GOT3 (cell line): Measurements from ENCODE around the gene GBF1.
A peak's percentile ranks its signal among the peaks of the same experiment; 100 is the strongest.

ENCODE experiments used
- DNase-seq: peaks from one replicate; lab custom pipeline; 2025; ENCODE audit warnings: mixed read lengths; lab: John Stamatoyannopoulos, UW

Gene GBF1

GRCh38 chr10:102352066-102352715 lies 106.9 kb downstream of the GBF1 start:
- DNase-seq, result no peak

GRCh38 chr10:102354451-102354850 lies 109.1 kb downstream of the GBF1 start:
- no peak for DNase-seq

DNA sequence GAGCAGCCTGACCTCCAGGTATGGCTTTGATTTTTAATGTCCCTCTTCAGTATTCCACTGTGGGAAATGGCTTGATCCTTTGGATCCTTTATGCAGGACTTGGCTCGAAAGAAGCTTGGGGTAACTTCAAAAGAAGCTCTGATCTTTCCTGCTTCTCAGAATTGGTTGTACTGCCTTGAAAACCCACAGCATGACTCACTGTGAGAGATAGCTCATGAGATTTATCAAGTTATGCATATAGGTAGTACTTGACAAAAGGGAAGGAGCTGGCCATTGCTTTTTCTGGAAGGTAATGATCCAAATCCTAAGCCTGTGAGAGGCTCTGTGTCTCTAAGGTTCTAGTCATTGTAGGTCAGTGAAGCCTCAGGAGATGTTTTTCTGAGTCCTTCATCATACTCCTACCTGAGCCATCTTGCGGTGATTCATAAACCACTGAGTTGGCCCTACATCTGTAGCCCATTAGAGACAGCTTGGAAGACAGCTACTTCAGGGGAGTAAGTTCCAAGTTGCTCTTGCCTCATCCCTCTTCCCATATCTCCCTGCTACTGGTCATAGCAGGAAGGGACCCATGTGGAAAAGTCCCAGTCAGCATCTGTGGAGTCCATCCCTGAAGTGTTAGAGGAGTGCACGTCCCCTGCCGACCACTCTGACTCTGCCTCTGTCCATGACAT lies 113.5 kb downstream of the GBF1 start:
- DNase-seq, result no peak

- DNase-seq, result no peak
Observed at GRCh38 chr10:102367441-102367840, 122.1 kb downstream of the GBF1 start.

GRCh38 chr10:102368077-102368476 lies 122.7 kb downstream of the GBF1 start:
- no peak for DNase-seq

DNA sequence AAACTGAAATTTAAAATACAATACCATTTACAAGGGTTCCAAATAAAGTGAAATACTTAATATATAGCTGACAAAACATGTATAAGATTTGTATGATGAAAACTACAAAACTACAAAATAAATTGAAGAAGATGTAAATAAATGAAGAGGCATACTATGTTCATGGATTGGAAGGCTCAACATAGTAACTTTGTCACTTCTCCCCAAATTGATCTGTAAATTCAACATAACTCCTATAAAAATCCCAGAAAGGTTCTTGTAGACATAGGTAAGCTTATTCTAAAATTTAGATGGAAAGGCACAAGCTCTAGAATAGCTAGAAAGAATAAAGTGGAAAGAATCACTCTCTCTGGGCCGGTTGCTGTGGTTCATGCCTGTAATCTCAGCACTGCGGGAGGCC lies 126.0 kb downstream of the GBF1 start:
- DNase-seq, result no peak

DNA sequence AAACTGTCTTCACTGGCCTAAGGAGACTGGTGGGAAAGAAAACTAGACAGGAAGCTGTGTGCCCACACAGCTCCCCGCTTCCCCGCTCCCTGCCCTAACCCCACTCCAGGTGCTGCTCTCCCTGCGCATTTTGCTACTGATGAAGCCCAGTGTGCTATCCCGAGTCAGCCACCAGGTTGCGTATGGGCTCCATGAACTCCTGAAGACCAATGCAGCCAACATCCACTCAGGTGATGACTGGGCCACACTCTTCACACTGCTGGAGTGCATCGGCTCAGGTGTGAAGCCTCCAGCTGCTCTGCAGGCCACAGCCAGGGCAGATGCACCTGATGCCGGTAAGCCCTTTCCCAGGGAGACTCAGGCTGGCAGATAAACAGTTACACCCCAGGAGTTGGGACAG lies 129.9 kb downstream of the GBF1 start:
- DNase-seq, result no peak

DNA sequence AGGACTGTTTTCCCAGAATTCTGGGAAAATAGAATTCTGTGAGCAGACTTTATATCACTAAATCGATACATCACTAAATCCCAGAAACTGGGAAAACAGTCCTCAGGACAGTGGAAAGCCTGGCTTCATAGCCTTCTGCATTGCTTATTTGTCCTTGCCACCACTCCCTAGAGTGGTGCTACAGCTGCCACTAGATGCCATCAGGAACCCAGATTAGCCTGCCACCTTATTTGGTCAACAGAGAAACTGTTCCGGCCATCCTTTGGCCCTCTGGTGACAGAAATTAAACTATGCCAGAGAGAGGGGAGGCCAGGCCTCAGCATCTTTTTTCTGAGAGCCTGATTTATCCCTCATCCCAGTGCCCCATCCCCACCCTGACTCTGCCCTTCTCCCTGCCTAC lies 130.5 kb downstream of the GBF1 start:
- no peak for DNase-seq

- DNase-seq, result no peak
Observed at GRCh38 chr10:102376901-102377300, 131.6 kb downstream of the GBF1 start.

DNA sequence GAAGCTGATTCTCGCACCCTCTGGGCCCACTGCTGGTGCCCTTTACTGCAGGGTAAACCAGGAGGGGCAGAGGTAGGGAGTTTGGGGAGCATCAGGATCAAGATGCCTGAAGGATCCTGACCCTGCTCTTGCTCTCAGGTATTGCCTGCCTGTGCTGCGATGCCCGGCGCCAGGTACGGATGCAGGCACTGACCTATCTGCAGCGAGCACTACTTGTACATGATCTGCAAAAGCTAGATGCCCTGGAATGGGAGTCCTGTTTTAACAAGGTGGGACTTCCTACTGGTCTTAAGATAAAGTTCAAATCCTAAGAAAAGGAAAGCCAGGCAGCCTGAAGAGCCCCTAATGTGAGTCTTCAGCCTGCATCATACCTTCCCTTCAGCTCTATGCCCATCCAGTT lies 134.1 kb downstream of the GBF1 start:
- no peak for DNase-seq

- DNase-seq, result no peak
Observed at GRCh38 chr10:102381983-102382382, 136.7 kb downstream of the GBF1 start.

DNA sequence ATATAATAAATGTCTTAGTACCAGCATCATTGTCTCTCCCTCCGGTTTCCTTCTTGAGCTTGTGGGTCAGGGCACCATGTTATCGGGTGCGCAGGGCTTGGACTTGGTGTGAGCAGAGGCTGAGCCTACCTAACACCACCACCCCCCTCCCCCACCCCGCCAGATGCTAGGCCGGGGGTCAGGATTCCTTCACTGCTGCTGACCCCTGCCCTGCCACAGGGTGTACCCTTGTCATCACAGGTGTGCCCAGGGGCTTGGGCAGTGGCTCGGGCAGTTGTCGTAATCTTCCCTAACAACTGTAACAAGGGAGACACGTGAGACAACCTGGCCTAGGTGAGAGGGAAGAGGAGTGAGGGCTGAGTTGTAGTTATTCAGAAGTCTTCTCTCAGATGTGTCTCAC lies 137.5 kb downstream of the GBF1 start:
- DNase-seq, result no peak

GRCh38 chr10:102384053-102384452 lies 138.7 kb downstream of the GBF1 start:
- no peak for DNase-seq

- no peak for DNase-seq
Observed at GRCh38 chr10:102384606-102385429, 139.5 kb downstream of the GBF1 start.

- DNase-seq, result no peak
Observed at GRCh38 chr10:102389894-102390293, 144.6 kb downstream of the GBF1 start.

DNA sequence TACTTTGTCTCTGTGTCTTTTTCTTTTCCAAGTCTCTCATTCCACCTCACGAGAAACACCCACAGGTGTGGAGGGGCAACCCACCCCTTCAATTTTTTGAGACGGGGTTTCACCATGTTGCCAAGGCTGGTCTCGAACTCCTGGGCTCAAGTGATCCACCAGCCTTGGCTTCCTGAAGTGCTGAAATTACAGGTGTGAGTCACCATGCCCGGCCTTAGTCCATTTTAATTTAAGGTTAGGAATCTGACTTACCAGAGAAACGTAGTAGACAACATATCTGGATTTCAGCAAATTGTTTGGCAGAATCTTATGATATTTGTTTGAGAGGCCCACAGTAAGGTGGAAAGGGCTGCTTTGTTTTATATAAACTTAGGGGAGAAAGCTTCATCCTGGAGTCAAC lies 147.0 kb downstream of the GBF1 start:
- DNase-seq, result no peak

DNA sequence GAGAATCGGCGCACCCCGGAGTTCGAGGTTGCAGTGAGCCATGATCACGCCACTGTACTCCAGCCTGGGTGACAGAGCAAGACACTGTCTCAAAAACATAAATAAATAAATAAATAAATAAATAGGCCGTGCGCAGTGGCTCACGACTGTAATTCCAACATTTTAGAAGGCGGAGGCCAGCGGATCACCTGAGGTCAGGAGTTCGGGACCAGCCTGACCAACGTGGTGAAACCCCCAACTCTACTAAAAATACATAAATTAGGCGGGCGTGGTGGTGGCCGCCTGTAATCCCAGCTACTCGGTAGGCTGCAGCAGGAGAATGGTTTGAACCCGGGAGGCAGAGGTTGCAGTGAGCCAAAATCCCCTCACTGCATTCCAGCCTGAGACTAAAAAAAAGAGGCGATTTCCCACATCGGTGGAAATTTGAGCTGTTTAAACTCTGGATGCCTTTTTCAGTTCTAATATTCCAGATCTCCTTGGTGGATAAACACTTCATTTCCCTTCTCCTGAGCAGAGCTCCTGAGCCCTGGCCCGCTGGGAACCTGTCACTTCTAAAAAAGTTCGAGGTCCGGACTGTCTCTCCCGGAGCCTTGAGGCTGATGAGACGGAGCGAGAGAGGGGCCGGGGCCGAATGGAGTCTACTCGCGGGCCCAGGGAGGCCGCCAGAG lies 148.2 kb downstream of the GBF1 start:
- no peak for DNase-seq

DNA sequence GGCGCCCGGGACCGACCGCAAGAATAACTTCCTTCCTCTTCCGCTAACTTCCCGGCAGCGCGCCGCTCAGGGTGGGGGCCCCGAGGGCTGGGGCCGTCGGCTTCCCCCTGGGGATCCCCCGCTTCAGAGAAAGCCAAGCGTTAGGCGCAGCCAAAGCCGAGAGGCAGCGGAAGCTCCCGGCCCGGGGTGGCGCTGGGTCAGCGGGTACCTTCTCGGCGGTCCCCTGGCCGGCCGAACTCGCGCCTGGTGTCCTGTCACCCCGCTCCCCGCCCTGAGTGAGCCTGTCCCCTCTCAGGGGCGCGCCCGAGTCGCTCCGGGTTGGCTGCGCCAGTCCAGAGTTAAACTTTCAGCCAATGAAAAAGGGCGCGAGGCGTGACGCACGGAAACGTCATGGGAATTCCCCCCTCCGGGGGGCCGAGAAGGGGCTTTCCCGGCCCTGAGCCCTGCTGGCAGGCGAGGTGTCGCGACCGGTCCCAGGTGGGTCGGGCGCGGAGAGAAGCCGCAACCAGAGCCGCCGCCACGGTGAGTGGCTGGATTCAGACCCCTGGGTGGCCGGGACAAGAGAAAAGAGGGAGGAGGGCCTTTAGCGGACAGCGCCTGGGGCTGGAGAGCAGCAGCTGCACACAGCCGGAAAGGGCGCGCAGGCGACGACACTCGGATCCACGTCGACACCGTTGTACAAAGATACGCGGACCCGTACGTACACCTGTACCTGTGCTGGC lies 148.9 kb downstream of the GBF1 start:
- DNase-seq, result peak; percentile 88

DNA sequence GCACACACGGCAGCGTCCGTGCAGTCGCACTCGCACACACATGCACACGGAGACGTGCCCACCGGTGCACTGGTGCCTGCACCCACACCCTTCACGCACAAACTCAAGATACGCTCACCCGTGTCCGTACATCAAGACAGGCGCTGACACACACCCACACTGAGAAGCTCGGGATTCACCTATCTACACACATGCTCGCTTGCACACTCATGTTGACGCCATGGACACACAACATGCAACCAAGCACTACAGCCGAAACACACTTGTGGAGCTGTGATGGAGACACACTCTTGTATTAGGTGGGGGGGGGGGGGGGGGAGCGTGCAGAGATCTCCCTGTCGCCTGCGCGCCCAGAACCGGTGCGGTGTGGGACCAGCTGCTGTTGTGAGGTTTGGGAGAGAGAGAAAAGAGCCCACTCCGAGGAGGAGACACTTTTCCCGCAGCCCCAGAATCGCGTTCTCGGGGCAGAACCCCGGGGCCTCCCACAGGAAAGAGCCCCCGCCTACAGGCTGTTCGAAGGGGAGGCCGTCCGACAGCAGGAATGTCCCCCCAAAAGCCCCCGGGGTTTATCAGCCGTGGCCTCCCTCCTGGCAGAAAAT lies 149.6 kb downstream of the GBF1 start:
- DNase-seq, result no peak

DNA sequence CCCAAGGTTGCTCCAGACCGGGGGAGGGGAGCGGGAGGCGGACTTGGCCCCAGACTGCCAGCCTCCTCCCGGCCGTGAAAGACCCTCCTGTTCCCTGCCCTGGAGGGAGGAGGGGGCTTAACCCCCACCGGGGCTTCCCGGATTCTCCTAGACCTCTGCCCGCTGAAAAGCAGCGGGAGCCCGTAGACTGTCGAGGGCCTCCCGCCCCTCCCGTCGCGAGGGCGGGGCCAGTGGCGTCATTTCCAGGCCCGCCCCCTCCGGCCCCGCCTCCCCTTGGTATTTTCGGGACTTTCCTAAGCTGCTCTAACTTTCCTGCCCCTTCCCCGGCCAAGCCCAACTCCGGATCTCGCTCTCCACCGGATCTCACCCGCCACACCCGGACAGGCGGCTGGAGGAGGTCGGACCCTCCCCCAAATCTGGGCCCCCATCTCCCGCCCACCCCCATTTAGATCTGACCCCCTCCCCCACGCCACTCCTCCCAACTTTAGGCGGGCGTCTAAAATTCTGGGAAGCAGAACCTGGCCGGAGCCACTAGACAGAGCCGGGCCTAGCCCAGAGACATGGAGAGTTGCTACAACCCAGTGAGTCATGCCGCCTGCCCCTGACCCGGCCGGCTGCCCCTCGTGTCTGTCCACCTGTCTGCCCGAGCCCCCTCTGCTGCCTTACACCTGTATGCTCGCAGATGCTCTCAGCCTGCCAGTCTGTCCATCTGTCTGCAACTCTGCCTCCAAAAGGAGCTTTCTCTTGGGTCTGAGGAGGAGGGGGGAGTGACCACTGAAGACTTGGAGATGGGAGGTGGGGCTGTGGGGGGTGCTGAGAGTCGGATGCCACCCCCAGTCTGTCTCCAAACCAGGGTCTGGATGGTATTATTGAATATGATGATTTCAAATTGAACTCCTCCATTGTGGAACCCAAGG lies 150.3 kb downstream of the GBF1 start, which contains the start of gene NFKB2:
Gene NFKB2, plus strand, starts transcription at position 306 of the 917 bp plus-strand sequence. Its CDS starts 255 bp downstream, at position 561.
- peak; percentile 61 for DNase-seq
